Measurements from ENCODE around the gene AGTPBP1.
"Not testable (repeated sequence)": the region's sequence is repeated elsewhere in the genome, so short reads cannot be mapped to it uniquely, and the experiment has no call there.

AGTPBP1 gene

GRCh38 chr9:85723215-85723614 lies 18.5 kb downstream of the AGTPBP1 start:
- H3K4me1 ChIP-seq (ENCODE audit: control insufficient read depth, insufficient read depth, low read length): no peaks in the 10 kb centered on the region
- H3K4me3 ChIP-seq (ENCODE audit: low read length in 2 of 2): no peak overlapping the region
- H3K9me3 ChIP-seq (ENCODE audit: control insufficient read depth in 2 of 2, low read length in 2 of 2): no peaks in the 10 kb centered on the region
- H3K27ac ChIP-seq (ENCODE audit: low read length): no peak overlapping the region
- H3K9ac ChIP-seq (ENCODE audit: low read length in 2 of 2): no peak overlapping the region
- H3K36me3 ChIP-seq (ENCODE audit: control insufficient read depth in 2 of 2, insufficient read depth in 2 of 2, low read length in 2 of 2): no peaks in the 10 kb centered on the region
- no peaks in the 10 kb centered on the region for H3K27me3 ChIP-seq (ENCODE audit: control insufficient read depth in 1 of 2, insufficient read depth in 2 of 2, low read length in 2 of 2)

DNA sequence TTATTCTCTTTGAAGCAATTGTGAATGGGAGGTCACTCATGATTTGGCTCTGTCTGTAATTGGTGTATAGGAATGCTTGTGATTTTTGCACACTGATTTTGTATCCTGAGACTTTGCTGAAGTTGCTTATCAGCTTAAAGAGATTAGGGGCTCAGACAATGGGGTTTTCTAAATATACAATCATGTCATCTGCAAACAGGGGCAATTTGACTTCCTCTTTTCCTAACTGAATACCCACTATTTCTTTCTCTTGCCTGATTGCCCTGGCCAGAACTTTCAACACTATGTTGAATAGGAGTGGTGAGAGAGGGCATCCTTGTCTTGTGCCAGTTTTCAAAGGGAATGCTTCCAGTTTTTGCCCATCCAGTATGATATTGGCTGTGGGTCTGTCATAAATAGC lies 22.3 kb downstream of the AGTPBP1 start:
- H3K27ac ChIP-seq (ENCODE audit: low read length); H3K4me1 ChIP-seq (ENCODE audit: control insufficient read depth, insufficient read depth, low read length); H3K9ac ChIP-seq (ENCODE audit: low read length in 2 of 2); H3K27me3 ChIP-seq (ENCODE audit: control insufficient read depth in 1 of 2, insufficient read depth in 2 of 2, low read length in 2 of 2); H3K36me3 ChIP-seq (ENCODE audit: control insufficient read depth in 2 of 2, insufficient read depth in 2 of 2, low read length in 2 of 2); H3K4me3 ChIP-seq (ENCODE audit: low read length in 2 of 2); H3K9me3 ChIP-seq (ENCODE audit: control insufficient read depth in 2 of 2, low read length in 2 of 2): not testable (repeated sequence)

DNA sequence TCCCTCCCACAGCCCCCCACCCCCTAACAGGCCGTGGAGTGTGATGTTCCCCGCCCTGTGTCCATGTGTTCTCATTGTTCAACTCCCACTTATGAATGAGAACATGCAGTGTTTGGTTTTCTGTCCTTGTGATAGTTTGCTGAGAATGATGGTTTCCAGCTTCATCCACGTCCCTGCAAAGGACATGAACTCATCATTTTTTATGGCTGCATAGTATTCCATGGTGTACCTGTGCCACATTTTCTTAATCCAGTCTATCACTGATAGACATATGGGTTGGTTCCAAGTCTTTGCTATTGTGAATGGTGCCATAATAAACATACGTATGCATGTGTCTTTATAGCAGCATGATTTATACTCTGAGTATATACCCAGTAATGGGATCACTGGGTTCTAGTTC lies 23.9 kb downstream of the AGTPBP1 start:
- not testable (repeated sequence) for H3K4me3 ChIP-seq (ENCODE audit: low read length in 2 of 2); H3K9me3 ChIP-seq (ENCODE audit: control insufficient read depth in 2 of 2, low read length in 2 of 2); H3K27ac ChIP-seq (ENCODE audit: low read length); H3K27me3 ChIP-seq (ENCODE audit: control insufficient read depth in 1 of 2, insufficient read depth in 2 of 2, low read length in 2 of 2); H3K36me3 ChIP-seq (ENCODE audit: control insufficient read depth in 2 of 2, insufficient read depth in 2 of 2, low read length in 2 of 2); H3K4me1 ChIP-seq (ENCODE audit: control insufficient read depth, insufficient read depth, low read length); H3K9ac ChIP-seq (ENCODE audit: low read length in 2 of 2)

DNA sequence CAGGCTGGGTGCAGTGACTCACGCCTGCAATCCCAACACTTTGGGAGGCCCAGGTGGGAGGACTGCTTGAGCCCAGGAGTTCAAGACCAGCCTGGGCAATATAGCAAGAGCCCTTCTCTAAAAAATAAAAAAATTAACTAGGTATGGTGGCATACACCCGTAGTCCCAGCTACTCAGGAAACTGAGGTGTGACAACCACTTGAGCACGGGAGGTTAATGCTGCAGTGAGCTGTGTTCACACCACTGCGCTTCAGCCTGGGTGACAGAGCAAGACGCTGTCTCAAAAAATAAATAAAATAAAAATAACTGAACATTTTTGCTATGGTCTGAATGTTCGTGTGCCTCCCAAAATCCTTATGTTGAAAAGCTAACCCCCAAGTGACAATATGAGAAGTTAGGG lies 24.5 kb downstream of the AGTPBP1 start:
- Histone ChIP-seq H3K36me3 (ENCODE audit: control insufficient read depth in 2 of 2, insufficient read depth in 2 of 2, low read length in 2 of 2) (no peaks in the 10 kb centered on the region), H3K4me1 (ENCODE audit: control insufficient read depth, insufficient read depth, low read length) (no peaks in the 10 kb centered on the region), H3K27me3 (ENCODE audit: control insufficient read depth in 1 of 2, insufficient read depth in 2 of 2, low read length in 2 of 2) (no peaks in the 10 kb centered on the region), H3K27ac (ENCODE audit: low read length) (no peak overlapping the region), H3K9me3 (ENCODE audit: control insufficient read depth in 2 of 2, low read length in 2 of 2) (no peaks in the 10 kb centered on the region), H3K9ac (ENCODE audit: low read length in 2 of 2) (no peak overlapping the region), H3K4me3 (ENCODE audit: low read length in 2 of 2) (no peak overlapping the region)

DNA sequence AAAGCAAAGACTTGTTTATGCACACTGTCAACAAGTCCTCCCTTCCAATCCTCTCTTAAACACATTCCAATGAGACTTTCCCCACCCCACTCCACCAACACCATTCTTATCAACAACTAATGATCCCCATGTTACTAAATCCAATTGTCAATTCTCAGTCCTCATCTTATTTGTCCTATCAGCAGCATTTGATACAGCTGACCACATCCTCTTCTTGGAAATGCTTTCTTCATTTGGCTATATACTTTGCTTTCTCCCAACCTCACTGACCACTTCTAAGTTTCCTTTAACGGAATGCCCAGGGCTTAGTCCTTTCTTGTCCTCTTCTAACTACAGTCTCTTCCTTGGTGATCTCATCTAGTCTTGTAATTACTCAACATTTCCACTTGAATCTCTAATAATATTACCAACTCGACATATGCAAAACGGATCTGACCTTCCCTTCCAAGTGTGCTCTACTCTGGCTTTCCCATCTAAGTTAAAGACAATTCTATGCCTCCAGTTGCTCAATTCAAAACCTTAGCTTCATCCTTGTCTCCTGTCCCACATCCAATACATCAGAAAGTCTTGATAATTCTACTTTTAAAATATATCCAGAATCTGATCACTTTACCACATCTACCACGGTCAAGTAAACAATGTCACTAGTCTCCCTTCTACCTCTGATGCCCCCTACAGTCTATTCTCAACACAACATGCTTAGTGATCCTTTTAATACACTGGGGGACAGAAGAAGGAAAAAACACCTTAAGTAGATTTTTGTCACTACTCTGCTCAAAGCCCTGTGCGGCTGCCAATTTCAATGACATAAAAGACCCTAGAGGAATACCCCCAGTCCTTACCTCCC lies 25.5 kb downstream of the AGTPBP1 start:
- Histone ChIP-seq H3K36me3 (ENCODE audit: control insufficient read depth in 2 of 2, insufficient read depth in 2 of 2, low read length in 2 of 2) (no peaks in the 10 kb centered on the region), H3K4me1 (ENCODE audit: control insufficient read depth, insufficient read depth, low read length) (no peaks in the 10 kb centered on the region), H3K9me3 (ENCODE audit: control insufficient read depth in 2 of 2, low read length in 2 of 2) (no peaks in the 10 kb centered on the region), H3K27ac (ENCODE audit: low read length) (no peak overlapping the region), H3K9ac (ENCODE audit: low read length in 2 of 2) (no peak overlapping the region), H3K27me3 (ENCODE audit: control insufficient read depth in 1 of 2, insufficient read depth in 2 of 2, low read length in 2 of 2) (no peaks in the 10 kb centered on the region), H3K4me3 (ENCODE audit: low read length in 2 of 2) (no peak overlapping the region)

DNA sequence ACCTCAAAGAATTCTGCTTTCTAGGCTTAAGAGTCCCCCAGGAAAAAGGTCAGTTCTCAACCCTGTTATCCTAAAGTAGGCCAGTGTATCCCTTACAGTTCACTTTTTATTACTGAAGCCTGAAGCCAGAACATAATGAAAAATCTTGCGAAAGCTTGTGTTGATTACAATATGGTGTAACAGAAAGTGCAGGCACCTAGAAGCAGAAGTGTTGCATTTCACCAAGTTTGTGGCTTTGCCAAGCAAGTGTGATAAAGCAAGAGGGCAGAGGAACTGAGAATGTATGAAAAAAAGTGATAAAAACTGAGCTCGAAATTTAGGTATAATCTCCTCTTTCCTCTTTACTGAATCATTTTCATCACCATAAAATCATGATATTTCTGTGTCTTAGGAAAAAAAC lies 26.2 kb downstream of the AGTPBP1 start:
- Histone ChIP-seq H3K4me3 (ENCODE audit: low read length in 2 of 2) (no peak overlapping the region), H3K36me3 (ENCODE audit: control insufficient read depth in 2 of 2, insufficient read depth in 2 of 2, low read length in 2 of 2) (no peaks in the 10 kb centered on the region), H3K27me3 (ENCODE audit: control insufficient read depth in 1 of 2, insufficient read depth in 2 of 2, low read length in 2 of 2) (no peaks in the 10 kb centered on the region), H3K27ac (ENCODE audit: low read length) (no peak overlapping the region), H3K9ac (ENCODE audit: low read length in 2 of 2) (no peak overlapping the region), H3K4me1 (ENCODE audit: control insufficient read depth, insufficient read depth, low read length) (no peaks in the 10 kb centered on the region), H3K9me3 (ENCODE audit: control insufficient read depth in 2 of 2, low read length in 2 of 2) (no peaks in the 10 kb centered on the region)

DNA sequence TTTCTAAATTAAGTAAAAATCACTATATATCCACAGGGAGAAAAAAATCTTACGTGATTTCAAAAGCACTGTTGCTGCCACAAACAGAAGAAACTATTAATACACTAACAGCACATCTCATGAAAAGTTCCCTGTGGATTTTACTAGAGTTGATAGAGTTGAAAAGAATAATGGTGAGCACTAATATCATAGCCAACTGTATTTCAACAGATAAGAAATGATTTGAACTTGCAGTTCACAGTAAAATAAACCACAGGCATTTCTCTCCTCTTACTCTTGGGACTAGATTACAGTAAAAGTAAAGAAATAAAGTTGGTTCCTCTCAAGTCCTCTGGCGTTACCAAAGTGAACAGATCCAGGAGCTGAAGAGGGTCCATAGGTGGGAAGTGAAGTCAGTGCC lies 27.9 kb downstream of the AGTPBP1 start:
- H3K9ac ChIP-seq (ENCODE audit: low read length in 2 of 2): no peak overlapping the region
- H3K36me3 ChIP-seq (ENCODE audit: control insufficient read depth in 2 of 2, insufficient read depth in 2 of 2, low read length in 2 of 2): peaks cover 0 to 3% of the 10 kb centered on the region in 2 donors
- no peaks in the 10 kb centered on the region for H3K9me3 ChIP-seq (ENCODE audit: control insufficient read depth in 2 of 2, low read length in 2 of 2)
- no peaks in the 10 kb centered on the region for H3K4me1 ChIP-seq (ENCODE audit: control insufficient read depth, insufficient read depth, low read length)
- no peak overlapping the region for H3K4me3 ChIP-seq (ENCODE audit: low read length in 2 of 2)
- H3K27me3 ChIP-seq (ENCODE audit: control insufficient read depth in 1 of 2, insufficient read depth in 2 of 2, low read length in 2 of 2): no peaks in the 10 kb centered on the region
- H3K27ac ChIP-seq (ENCODE audit: low read length): no peak overlapping the region

- H3K9ac ChIP-seq (ENCODE audit: low read length in 2 of 2): no peak overlapping the region
- H3K36me3 ChIP-seq (ENCODE audit: control insufficient read depth in 2 of 2, insufficient read depth in 2 of 2, low read length in 2 of 2): peaks cover 0 to 3% of the 10 kb centered on the region in 2 donors
- H3K27ac ChIP-seq (ENCODE audit: low read length): no peak overlapping the region
- no peaks in the 10 kb centered on the region for H3K4me1 ChIP-seq (ENCODE audit: control insufficient read depth, insufficient read depth, low read length)
- no peaks in the 10 kb centered on the region for H3K27me3 ChIP-seq (ENCODE audit: control insufficient read depth in 1 of 2, insufficient read depth in 2 of 2, low read length in 2 of 2)
- no peak overlapping the region for H3K4me3 ChIP-seq (ENCODE audit: low read length in 2 of 2)
- no peaks in the 10 kb centered on the region for H3K9me3 ChIP-seq (ENCODE audit: control insufficient read depth in 2 of 2, low read length in 2 of 2)
Measured at GRCh38 chr9:85704744-85705143, 37.0 kb downstream of the AGTPBP1 start.

DNA sequence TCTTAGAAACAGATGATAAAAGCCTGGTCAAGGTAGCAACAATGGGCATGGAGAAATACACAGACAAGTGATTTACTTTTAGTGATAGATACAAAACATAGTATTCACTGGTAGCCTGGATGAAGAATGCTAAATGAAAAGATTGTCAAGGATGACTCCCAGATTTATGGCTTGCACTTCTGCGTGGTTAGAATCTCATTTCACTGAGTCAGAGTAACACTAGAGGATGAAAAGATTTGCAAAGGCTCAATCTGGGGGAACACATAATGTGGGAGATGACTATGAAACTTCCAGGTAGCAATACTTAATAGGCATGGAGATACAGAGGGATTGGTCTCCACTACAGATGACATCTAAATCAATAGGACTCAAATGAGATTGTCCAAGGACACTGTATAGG lies 38.4 kb downstream of the AGTPBP1 start:
- H3K4me1 ChIP-seq (ENCODE audit: control insufficient read depth, insufficient read depth, low read length): no peaks in the 10 kb centered on the region

GRCh38 chr9:85702726-85703289 lies 38.9 kb downstream of the AGTPBP1 start:
- no peak overlapping the region for H3K9ac ChIP-seq (ENCODE audit: low read length in 2 of 2)

More for the DNA sequence above, 38.4 kb downstream of the AGTPBP1 start:
- Histone ChIP-seq H3K36me3 (ENCODE audit: control insufficient read depth in 2 of 2, insufficient read depth in 2 of 2, low read length in 2 of 2) (no peaks in the 10 kb centered on the region), H3K9me3 (ENCODE audit: control insufficient read depth in 2 of 2, low read length in 2 of 2) (no peaks in the 10 kb centered on the region), H3K27me3 (ENCODE audit: control insufficient read depth in 1 of 2, insufficient read depth in 2 of 2, low read length in 2 of 2) (no peaks in the 10 kb centered on the region), H3K4me3 (ENCODE audit: low read length in 2 of 2) (no peak overlapping the region), H3K9ac (ENCODE audit: low read length in 2 of 2) (no peak overlapping the region), H3K27ac (ENCODE audit: low read length) (no peak overlapping the region)

GRCh38 chr9:85702191-85702590 lies 39.6 kb downstream of the AGTPBP1 start:
- no peaks in the 10 kb centered on the region for H3K9me3 ChIP-seq (ENCODE audit: control insufficient read depth in 2 of 2, low read length in 2 of 2)
- no peaks in the 10 kb centered on the region for H3K36me3 ChIP-seq (ENCODE audit: control insufficient read depth in 2 of 2, insufficient read depth in 2 of 2, low read length in 2 of 2)
- no peak overlapping the region for H3K27ac ChIP-seq (ENCODE audit: low read length)
- H3K27me3 ChIP-seq (ENCODE audit: control insufficient read depth in 1 of 2, insufficient read depth in 2 of 2, low read length in 2 of 2): no peaks in the 10 kb centered on the region
- no peak overlapping the region for H3K4me3 ChIP-seq (ENCODE audit: low read length in 2 of 2)
- H3K9ac ChIP-seq (ENCODE audit: low read length in 2 of 2): no peak overlapping the region
- H3K4me1 ChIP-seq (ENCODE audit: control insufficient read depth, insufficient read depth, low read length): no peaks in the 10 kb centered on the region

More at GRCh38 chr9:85702726-85703289, 38.9 kb downstream of the AGTPBP1 start:
- no peak overlapping the region for H3K27ac ChIP-seq (ENCODE audit: low read length)
- no peaks in the 10 kb centered on the region for H3K27me3 ChIP-seq (ENCODE audit: control insufficient read depth in 1 of 2, insufficient read depth in 2 of 2, low read length in 2 of 2)
- no peak overlapping the region for H3K4me3 ChIP-seq (ENCODE audit: low read length in 2 of 2)
- no peaks in the 10 kb centered on the region for H3K36me3 ChIP-seq (ENCODE audit: control insufficient read depth in 2 of 2, insufficient read depth in 2 of 2, low read length in 2 of 2)
- H3K9me3 ChIP-seq (ENCODE audit: control insufficient read depth in 2 of 2, low read length in 2 of 2): no peaks in the 10 kb centered on the region
- no peaks in the 10 kb centered on the region for H3K4me1 ChIP-seq (ENCODE audit: control insufficient read depth, insufficient read depth, low read length)
